SK-N-SH (cell line): ENCODE measurements around the gene ATG9A. TPM values are rescaled to one million over a fixed set of nuclear protein-coding genes. Genes with fewer than 3 reads are reported as not detected.
"Not testable (repeated sequence)": the region's sequence is repeated elsewhere in the genome, so short reads cannot be mapped to it uniquely, and the experiment has no call there.

ENCODE experiments used
- CTCF ChIA-PET: fragments of 300-600, 350-600 bp; formaldehyde crosslinking; extraction: SDS; loops from one replicate; lab custom pipeline; 2021; lab: Yijun Ruan, JAX
- POLR2A ChIA-PET: fragments of 350-600 bp; sonication (Branson Sonifier 250); formaldehyde crosslinking; extraction: SDS; loops from one replicate; lab custom pipeline; 2020; ENCODE audit warnings: antibody characterized with exemption, inconsistent platforms; lab: Yijun Ruan, JAX
- DNase-seq: peaks from one replicate; pipeline ENCODE4 v3.0.0; 2012
- H2AFZ ChIP-seq: fragments of 200-600 bp; sonication (generic); 2 replicates; pipeline ENCODE4 v1.8.1; 2016; ENCODE audit warnings: antibody characterized with exemption, mild to moderate bottlenecking, low read depth
- H3F3A ChIP-seq: fragments of 200-600 bp; sonication (generic); replicated peaks from 2 replicates; pipeline ENCODE3; 2016; ENCODE audit warnings: antibody characterized with exemption, mild to moderate bottlenecking; ENCODE audit not compliant: insufficient read depth
- H3K27ac ChIP-seq, 2 experiments: fragments of 200-500 bp in 1 of 2; fragments of 200-600 bp in 1 of 2; sonication (Bioruptor generic) in 1 of 2; sonication (generic), shearing (Covaris generic) in 1 of 2; 2 replicates each; pipeline versions ENCODE4 v1.5.1 to v1.6.1; 2014 to 2016; ENCODE audit warnings: low read depth in 2 of 2, inconsistent platforms in 1 of 2, low read length in 1 of 2, mild to moderate bottlenecking in 1 of 2, mixed read lengths in 1 of 2
- H3K27me3 ChIP-seq: fragments of 200-600 bp; sonication (generic), shearing (Covaris generic); 2 replicates; pipeline ENCODE4 v1.6.1; 2016; ENCODE audit warnings: mixed run types; ENCODE audit not compliant: insufficient read depth
- H3K36me3 ChIP-seq, 2 experiments: fragments of 200-500 bp in 1 of 2; fragments of 200-600 bp in 1 of 2; sonication (Bioruptor generic) in 1 of 2; sonication (generic) in 1 of 2; replicated peaks in 1 of 2; 2 replicates each; pipeline versions ENCODE3 to v1.5.1; 2014 to 2016; ENCODE audit warnings: low read length in 1 of 2, mild to moderate bottlenecking in 1 of 2; ENCODE audit not compliant: insufficient read depth in 2 of 2, control insufficient read depth in 1 of 2
- H3K4me1 ChIP-seq, 2 experiments: fragments of 200-500 bp in 1 of 2; fragments of 200-600 bp in 1 of 2; sonication (Bioruptor generic) in 1 of 2; sonication (generic), shearing (Covaris generic) in 1 of 2; 2 replicates each; pipeline versions ENCODE4 v1.5.1 to v1.6.1; 2014 to 2016; ENCODE audit warnings: low read depth in 1 of 2, low read length in 1 of 2, mixed run types in 1 of 2; ENCODE audit not compliant: insufficient read depth in 2 of 2, control insufficient read depth in 1 of 2
- H3K4me2 ChIP-seq: fragments of 200-600 bp; sonication (generic), shearing (Covaris generic); 2 replicates; pipeline ENCODE4 v1.6.1; 2017; ENCODE audit warnings: mixed run types
- H3K4me3 ChIP-seq, 2 experiments: fragments of 200-500 bp in 1 of 2; fragments of 200-600 bp in 1 of 2; sonication (Bioruptor generic) in 1 of 2; sonication (generic), shearing (Covaris generic) in 1 of 2; 2 replicates each; pipeline versions ENCODE4 v1.5.1 to v1.8.1; 2014 to 2016; ENCODE audit warnings: low read depth in 2 of 2, inconsistent platforms in 1 of 2, low read length in 1 of 2, mild to moderate bottlenecking in 1 of 2, mixed read lengths in 1 of 2, moderate library complexity in 1 of 2
- H3K79me2 ChIP-seq: fragments of 200-600 bp; sonication (generic); 2 replicates; pipeline ENCODE4 v1.8.1; 2017; ENCODE audit warnings: mild to moderate bottlenecking; ENCODE audit not compliant: insufficient read depth
- H3K9ac ChIP-seq: fragments of 200-600 bp; sonication (generic); 2 replicates; pipeline ENCODE4 v1.6.1; 2017; ENCODE audit warnings: mixed run types
- H3K9me2 ChIP-seq: fragments of 200-600 bp; sonication (generic); 2 replicates; pipeline ENCODE4 v1.6.1; 2017; ENCODE audit warnings: mixed run types
- H3K9me3 ChIP-seq: fragments of 200-600 bp; sonication (generic); 2 replicates; pipeline ENCODE4 v1.6.1; 2017; ENCODE audit warnings: mixed run types, mild to moderate bottlenecking, moderate library complexity
- H4K20me1 ChIP-seq: fragments of 200-600 bp; sonication (generic); 2 replicates; pipeline ENCODE4 v1.6.1; 2017; ENCODE audit warnings: mild to moderate bottlenecking, mixed run types; ENCODE audit not compliant: insufficient read depth
- FOSL2 ChIP-seq: IDR thresholded peaks from 2 replicates; pipeline ENCODE4 v1.4.0; 2012; ENCODE audit warnings: low read depth, mild to moderate bottlenecking, moderate library complexity, borderline replicate concordance
- FOXJ3 ChIP-seq: sonication (generic); formaldehyde crosslinking; IDR thresholded peaks from 2 replicates; pipeline ENCODE4 v1.5.1; 2020; ENCODE audit warnings: mild to moderate bottlenecking, missing genetic modification reagents
- FOXM1 ChIP-seq: IDR thresholded peaks from 2 replicates; pipeline ENCODE4 v1.4.0; 2012; ENCODE audit warnings: low read depth, mild to moderate bottlenecking
- GATA2 ChIP-seq: sonication (generic); formaldehyde crosslinking; IDR thresholded peaks from 2 replicates; pipeline ENCODE4 v1.5.0; 2020; ENCODE audit warnings: mild to moderate bottlenecking, missing genetic modification reagents
- IRF3 ChIP-seq: fragments of 150-350 bp; IDR thresholded peaks from 2 replicates; pipeline ENCODE4 v1.6.1; 2016; ENCODE audit warnings: mild to moderate bottlenecking, low read depth, low read length
- JUND ChIP-seq: IDR thresholded peaks from 2 replicates; pipeline ENCODE4 v1.4.0; 2012
- NFIC ChIP-seq: IDR thresholded peaks from 2 replicates; pipeline ENCODE4 v1.4.0; 2012; ENCODE audit warnings: borderline replicate concordance
- REST ChIP-seq: IDR thresholded peaks from 2 replicates; pipeline ENCODE4 v1.6.1; 2012; ENCODE audit warnings: mild to moderate bottlenecking, low read depth, low read length, moderate library complexity
- TAF1 ChIP-seq: IDR thresholded peaks from 2 replicates; pipeline ENCODE4 v1.6.1; 2012; ENCODE audit warnings: low read depth, mild to moderate bottlenecking, low read length, moderate library complexity, borderline replicate concordance
- TCF12 ChIP-seq: IDR thresholded peaks from 2 replicates; pipeline ENCODE4 v1.4.0; 2012
- WGBS: methylation state at CpG from one replicate; pipeline ENCODE4 v1.1.6; 2017; ENCODE audit warnings: low lambda C conversion rate; 5-methylcytosine and 5-hydroxymethylcytosine counted together
- polyA plus RNA-seq, 3 experiments: library from polyadenylated mRNA; depleted of rRNA; stranded (reverse); fragments of >200 nt; gene quantifications; 2 replicates each; pipeline ENCODE4 v1.2.3, GENCODE V29; 2012
- TF ChIP-seq, protein P1 (sequence below): fragments of 150-350 bp; IDR thresholded peaks from 2 replicates; pipeline ENCODE4 v1.6.1; 2017; ENCODE audit warnings: antibody characterized with exemption, low read length, low read depth, borderline replicate concordance

Gene ATG9A
- polyA plus RNA-seq, 1 of the 3 experiments (the other 2 are of a cell fraction), result 29.6 TPM

DNA sequence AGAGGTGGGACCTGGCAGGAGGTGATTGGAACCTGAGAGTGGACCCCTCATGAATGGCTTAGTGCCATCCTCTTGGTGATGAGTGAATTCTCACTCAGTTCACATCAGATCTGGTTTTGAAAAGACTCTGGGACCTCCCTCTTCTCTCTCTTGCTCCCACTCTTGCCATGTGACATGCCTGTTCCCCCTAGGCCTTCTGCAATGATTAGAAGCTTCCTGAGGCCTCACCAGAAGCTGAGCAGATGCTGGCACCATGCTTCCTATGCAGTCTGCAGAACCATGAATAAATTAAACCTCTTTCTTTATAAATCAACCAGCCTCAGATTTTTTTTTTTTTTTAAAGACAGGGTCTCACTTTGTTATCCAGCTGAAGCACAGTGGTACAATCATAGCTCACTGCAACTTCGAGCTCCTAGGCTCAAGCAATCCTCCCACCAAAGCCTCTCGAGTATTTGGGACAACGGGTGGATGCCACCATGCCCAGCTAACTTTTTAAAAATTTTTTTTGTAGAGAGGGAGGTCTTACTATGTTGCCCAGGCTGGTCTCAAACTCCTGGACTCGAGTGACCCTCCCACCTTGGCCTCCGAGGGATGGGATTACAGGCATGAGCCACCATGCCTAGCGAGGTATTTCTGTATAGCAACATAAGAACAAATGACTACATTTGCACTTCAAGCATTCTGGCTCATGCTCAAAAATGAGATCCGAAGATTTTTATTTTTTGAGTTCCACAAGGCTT, 24.8 kb downstream of the ATG9A start:
- H3K9me3 ChIP-seq, result no peaks in the 10 kb centered on the region
- no peak overlapping the region for H3K4me3 ChIP-seq
- H3K36me3 ChIP-seq, result peaks cover 9 to 14% of the 10 kb centered on the region in 2 experiments
- H3K9ac ChIP-seq, result no peak overlapping the region
- no peaks in the 10 kb centered on the region for H3K79me2 ChIP-seq
- H3K27me3 ChIP-seq, result no peaks in the 10 kb centered on the region
- no peaks in the 10 kb centered on the region for H4K20me1 ChIP-seq
- H2AFZ ChIP-seq, result no peak overlapping the region
- H3K27ac ChIP-seq, result no peak overlapping the region
- H3F3A ChIP-seq, result peaks cover 15% of the 10 kb centered on the region
- no peaks in the 10 kb centered on the region for H3K9me2 ChIP-seq
- no peak overlapping the region for H3K4me2 ChIP-seq
- no peak for DNase-seq
- WGBS, result 70% methylated on average over 7 of the region's 7 CpGs
- ChIA-PET CTCF (interaction anchor here (0.7 to 1.0 kb wide), 3 partner anchors 41 to 50 kb away, joined by 3 read pairs; partner anchors contain the start of genes GLB1L, NHEJ1 and STK16), POLR2A (no interaction called here)
- peaks cover 13 to 20% of the 10 kb centered on the region in 2 experiments; a peak in 3 of 4 replicates for H3K4me1 ChIP-seq
- TF ChIP-seq JUND (no peak), FOXJ3 (CRISPR knock-in tag) (no peak), REST (no peak), TAF1 (no peak), GATA2 (no peak), FOXM1 (no peak), FOSL2 (no peak), TCF12 (no peak), IRF3 (no peak), NFIC (no peak)
- TF ChIP-seq, protein P1, sequence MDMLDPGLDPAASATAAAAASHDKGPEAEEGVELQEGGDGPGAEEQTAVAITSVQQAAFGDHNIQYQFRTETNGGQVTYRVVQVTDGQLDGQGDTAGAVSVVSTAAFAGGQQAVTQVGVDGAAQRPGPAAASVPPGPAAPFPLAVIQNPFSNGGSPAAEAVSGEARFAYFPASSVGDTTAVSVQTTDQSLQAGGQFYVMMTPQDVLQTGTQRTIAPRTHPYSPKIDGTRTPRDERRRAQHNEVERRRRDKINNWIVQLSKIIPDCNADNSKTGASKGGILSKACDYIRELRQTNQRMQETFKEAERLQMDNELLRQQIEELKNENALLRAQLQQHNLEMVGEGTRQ, result no peak

- H3K9me3 ChIP-seq, DNase-seq, H3K9ac ChIP-seq, H3K27me3 ChIP-seq, H3K4me3 ChIP-seq, H4K20me1 ChIP-seq, H3K36me3 ChIP-seq, H3K79me2 ChIP-seq, H3K4me1 ChIP-seq, H3K9me2 ChIP-seq, H3K27ac ChIP-seq, H3F3A ChIP-seq, H2AFZ ChIP-seq, H3K4me2 ChIP-seq: not testable (repeated sequence)
- WGBS, result 100% methylated on average over 2 of the region's 21 CpGs
- POLR2A ChIA-PET, result interaction anchor here (0.8 kb wide), 1 partner anchor 12 kb away, joined by 3 read pairs; no protein-coding TSS in a partner anchor
- CTCF ChIA-PET, result interaction anchor here (1.2 to 2.4 kb wide), 3 partner anchors 12 to 42 kb away, joined by 3 to 10 read pairs (median 3); partner anchors contain the start of gene NHEJ1
These were observed 28.1 kb downstream of the ATG9A start for GRCh38 chr2:219201331-219201730.

DNA sequence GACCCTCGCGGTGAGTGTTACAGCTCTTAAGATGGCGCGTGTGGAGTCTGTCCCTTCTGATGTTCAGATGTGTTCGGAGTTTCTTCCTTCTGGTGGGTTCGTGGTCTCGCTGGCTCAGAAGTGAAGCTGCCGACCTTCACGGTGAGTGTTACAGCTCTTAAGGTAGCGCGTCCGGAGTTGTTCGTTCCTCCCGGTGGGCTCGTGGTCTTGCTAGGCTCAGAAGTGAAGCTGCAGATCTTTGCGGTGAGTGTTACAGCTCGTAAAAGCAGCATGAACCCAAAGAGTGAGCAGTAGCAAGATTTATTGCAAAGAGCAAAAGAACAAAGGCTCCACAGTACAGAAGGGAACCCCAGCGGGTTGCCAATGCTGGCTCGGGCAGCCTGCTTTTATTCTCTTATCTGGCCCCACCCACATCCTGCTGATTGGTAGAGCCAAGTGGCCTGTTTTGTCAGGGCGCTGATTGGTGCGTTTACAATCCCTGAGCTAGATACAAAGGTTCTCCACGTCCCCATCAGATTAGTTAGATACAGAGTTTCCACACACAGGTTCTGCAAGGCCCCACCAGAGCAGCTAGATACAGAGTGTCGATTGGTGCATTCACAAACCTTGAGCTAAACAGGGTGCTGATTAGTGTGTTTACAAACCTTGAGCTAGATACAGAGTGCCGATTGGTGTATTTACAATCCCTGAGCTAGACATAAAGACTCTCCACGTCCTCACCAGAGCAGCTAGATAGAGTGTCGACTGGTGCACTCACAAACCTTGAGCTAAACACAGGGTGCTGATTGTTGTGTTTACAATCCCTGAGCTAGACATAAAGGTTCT, 28.7 kb downstream of the ATG9A start:
- not testable (repeated sequence) for H3K9ac ChIP-seq, H3K9me3 ChIP-seq, H3K9me2 ChIP-seq, H3K4me2 ChIP-seq, H3K27me3 ChIP-seq, H3F3A ChIP-seq, DNase-seq, H3K4me1 ChIP-seq, H3K36me3 ChIP-seq, H3K27ac ChIP-seq, H4K20me1 ChIP-seq, H3K4me3 ChIP-seq, H3K79me2 ChIP-seq, H2AFZ ChIP-seq
- CTCF ChIA-PET, result interaction anchor here (1.2 to 2.4 kb wide), 3 partner anchors 13 to 41 kb away, joined by 3 to 10 read pairs (median 9); partner anchors contain the start of gene NHEJ1
- 84% methylated on average over 22 of the region's 26 CpGs for WGBS
- POLR2A ChIA-PET, result interaction anchor here (0.8 kb wide), 1 partner anchor 13 kb away, joined by 3 read pairs; no protein-coding TSS in a partner anchor
